GM18502 (cell line): Measurements from ENCODE around the gene SLC22A6.
"Not testable (repeated sequence)": the region's sequence is repeated elsewhere in the genome, so short reads cannot be mapped to it uniquely, and the experiment has no call there.

ENCODE experiments used
- ATAC-seq: cut with Tn5 transposase; IDR thresholded peaks from one replicate; pipeline ENCODE4 v1.9.1; 2021; ENCODE audit warnings: mild to moderate bottlenecking; ENCODE audit not compliant: unreplicated experiment, poor library complexity

SLC22A6 gene

DNA sequence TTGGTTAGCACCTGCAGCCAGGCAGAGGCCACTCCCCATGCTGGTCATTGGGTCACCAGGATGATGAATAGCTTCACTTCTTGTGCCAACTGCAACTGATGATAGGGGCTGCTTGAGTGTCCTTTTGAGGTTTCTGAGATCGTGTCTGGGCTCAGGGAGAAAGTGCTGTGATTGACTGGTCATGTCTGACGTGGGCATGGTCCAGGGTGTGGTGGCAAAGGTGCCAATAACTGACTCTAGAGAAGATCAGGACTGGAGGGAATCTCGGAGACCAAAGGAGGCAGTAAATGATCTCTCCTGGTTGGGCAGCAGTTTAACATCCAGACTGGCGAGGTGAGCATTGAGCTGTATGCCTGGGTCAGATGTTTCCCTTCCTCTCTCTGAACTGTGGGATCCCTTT lies 10.0 kb upstream of the SLC22A6 start:
- ATAC-seq, result no peak

DNA sequence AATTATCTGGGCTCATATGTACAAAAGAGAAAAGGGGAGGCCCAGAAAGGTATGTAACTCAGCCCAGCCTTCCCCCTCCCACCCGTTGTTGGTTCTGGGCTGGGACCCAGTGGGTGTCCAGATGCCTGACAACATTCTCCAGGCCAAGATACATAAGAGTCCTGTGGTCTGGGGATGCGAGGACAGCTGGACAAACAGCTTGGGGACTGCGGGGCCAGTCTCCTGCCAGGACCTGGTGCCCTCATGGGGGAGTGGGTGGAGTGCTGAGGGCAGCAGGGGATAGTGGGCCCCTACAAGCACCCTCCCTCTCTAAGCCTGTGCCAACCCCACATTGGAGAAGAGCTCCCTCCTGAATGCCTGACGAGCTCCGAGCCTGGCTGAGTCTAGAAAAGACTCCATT lies 3.5 kb upstream of the SLC22A6 start:
- ATAC-seq, result no peak

DNA sequence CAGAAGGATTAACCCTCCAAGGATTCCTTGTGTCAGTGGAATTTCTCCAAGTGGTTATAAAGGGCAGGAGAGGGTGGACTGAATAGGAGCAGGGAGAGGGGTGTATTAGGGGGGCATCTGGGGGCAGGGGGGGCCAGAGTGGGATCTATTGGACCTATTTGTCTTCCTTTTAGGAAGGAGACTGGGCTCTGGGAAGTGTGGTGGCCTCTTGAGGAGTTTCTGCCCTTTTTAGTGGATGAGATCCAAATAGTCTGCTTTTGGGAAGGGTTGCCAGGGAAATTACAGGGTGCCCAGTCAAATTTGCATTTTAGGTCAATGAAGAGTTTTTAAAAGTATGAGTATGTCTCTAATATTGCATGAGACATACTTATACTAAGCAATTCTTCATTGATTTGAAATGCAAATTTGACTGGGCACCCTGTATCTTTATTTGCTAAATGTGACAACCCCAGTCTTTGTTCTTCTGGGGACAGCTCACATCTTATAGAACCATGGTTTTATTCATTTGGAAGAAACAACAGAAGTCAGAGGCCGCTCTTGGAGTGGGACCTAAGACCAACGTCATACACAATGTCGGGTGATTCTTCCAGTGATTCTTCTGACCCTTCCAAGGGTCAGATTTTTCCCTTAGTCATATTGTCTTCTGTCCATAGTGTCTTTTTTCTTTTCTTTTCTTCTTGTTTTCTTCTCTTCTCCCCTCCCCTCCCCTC lies 429 bp upstream of the SLC22A6 start:
- ATAC-seq, result no peak

DNA sequence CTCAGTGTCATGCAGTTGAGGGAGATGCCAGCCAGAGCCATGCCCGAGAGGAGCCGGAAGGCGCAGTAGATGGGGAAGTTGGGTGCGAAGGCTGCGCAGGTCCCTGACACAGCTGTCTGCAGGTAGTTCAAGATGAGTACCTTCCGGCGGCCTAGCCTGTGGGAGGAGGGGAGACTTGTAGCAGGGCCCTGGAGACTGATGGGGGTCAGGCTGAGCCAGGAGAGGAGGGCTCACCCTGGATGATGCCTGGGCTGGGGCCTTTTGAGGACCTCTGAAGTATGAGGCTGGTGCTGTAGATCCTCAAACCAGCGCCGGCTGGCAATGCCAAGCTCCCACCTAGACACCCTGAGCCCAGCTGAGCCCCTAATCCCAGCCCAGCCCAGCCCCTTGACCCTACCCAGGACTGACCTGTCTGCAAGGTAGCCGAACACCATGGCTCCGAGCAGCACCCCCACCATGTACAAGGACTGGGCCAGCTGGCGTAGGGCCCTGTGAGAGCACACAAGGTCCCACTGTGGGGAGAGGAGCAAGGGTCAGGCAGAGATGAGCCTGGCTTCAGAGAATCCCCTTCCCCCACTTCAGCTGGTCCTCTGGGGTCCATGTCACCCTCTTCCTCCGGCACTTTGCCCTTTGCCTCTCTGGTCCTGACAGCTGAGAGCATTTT lies 1.1 kb downstream of the SLC22A6 start:
- ATAC-seq, result no peak

DNA sequence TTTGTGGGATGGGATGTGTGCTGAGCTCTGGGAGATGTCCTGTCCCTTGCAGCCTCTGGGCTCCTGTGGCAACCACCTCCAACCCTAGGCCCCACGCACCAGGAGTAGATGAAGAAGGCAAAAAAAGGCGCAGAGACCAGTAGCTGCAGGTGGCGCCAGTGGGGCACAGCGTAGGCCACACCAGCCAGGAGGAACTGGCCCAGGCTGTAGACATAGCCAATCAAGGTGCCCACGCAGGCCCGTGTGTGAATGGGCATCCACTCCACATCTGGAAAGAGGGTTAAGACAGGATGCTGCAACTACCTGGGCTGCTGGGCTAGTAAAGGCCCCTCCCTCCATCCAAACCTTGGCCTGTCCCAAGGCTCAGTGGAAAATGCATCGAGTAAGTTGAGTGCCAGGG lies 3.0 kb downstream of the SLC22A6 start:
- no peak for ATAC-seq

DNA sequence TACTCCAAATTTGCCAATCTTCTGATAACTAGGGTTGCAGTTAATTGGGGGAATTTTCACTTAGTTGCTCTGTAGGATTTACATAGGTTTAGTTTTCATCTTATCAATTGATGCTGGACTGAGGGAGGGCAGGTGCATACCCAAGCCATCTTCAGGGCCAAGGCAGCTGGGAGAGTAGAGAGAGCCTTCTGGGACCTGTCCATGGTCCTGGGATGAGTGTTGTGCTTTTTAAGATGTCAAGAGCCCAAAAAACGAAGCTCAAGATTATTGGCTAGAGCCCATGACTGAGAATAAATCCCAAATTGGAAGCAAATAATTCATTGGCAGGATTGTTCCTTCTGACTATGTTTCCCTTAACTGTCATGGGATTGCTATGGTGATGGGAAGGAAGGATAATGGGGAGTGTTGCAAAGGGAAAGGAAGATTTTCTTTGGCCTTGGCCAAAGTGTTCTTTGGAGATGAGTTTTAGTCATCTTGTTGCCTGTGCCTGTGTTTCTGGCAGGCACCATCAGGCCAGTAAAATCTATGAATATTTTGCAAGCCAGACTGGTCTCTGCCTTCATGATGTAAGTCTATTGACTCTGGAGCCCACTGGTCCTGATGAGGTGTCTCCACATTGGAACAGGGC lies 4.5 kb downstream of the SLC22A6 start:
- no peak for ATAC-seq

DNA sequence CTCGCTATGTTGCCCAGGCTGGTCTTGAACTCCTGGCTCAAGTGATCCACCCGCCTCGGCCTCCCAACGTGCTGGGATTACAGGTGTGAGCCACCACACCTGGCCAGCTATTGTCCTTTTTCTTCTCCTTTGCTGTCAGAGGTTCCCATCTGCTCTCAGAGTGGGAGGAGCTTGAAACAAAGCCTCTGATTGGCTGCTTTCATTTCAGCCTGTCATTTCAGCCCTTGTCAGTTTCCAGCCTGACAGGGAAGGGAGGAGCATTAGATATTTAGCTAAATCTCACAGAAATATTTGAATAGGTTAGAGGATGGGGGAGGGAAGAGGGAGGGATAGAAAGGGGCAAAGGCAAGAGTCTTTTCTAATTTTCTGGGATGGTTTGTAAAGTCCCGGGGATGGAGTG lies 8.7 kb downstream of the SLC22A6 start:
- ATAC-seq, result no peak

DNA sequence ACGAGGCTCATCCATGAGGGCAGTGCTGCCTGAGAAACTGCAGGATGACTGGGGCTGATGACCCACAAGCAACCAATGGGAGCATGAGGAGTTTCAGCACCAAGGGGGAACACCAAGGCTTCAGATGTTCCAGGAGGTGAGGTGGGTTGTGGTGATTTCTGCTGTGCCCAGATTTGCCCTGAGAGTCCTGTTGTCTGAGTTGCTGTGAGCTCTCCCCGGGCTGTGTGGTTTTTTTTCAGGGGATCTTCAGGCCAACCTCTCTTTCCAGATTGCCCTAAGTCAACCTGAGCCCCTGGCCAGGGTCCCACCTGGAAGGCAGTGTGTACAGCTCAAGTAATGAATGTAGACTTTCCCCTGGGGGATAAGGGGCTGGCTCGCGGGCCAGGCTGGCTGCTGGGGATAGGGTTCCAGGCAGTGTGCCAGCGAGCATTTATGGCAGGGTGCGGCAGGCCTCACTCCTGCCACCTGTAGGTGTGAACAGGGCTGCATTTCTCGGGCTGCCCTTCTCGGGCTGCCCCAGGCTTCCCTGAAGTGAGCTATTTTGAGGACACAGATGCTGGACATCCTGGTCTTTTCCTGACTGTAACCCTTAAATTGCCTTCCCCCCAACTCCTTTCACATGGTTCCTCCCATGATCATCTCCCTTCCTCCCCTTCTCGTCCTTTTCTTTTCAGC lies 9.8 kb downstream of the SLC22A6 start:
- ATAC-seq, result no peak

DNA sequence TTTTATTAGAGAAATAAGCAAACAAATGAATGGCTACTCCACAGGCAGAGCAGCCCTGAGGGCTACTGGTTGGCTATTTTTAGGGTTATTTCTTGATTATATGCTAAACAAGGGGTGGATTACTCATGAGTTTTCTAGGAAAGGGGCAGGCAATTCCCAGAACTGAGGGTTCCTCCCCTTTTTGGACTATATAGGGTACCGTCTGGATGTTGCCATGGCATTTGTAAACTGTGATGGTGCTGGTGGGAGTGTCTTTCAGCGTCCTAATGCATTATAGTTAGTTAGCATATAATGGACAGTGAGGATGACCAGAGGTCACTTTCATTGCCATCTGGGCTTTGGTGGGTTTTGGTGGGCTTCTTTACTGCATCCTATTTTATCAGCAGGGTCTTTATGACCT lies 19.2 kb downstream of the SLC22A6 start:
- no peak for ATAC-seq

DNA sequence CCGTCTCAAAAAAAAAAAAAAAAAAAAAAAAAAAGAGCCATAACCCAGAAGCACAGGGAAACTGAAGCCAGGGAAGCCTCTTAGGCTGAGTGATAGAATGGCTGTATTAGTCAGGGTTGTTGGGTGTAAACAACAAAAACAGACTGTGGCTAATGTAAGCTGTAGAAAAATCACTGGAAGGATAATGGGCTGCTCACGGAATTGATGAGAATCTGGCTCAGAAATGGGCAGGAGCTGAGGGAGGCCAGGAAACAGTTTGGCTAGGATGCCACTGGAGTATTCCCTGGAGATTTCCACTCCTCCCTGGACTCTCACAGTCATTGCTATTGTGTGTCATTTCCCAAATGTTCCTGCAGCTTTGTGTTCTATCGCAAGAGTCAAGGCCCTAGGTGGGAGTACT lies 22.4 kb downstream of the SLC22A6 start:
- no peak for ATAC-seq

DNA sequence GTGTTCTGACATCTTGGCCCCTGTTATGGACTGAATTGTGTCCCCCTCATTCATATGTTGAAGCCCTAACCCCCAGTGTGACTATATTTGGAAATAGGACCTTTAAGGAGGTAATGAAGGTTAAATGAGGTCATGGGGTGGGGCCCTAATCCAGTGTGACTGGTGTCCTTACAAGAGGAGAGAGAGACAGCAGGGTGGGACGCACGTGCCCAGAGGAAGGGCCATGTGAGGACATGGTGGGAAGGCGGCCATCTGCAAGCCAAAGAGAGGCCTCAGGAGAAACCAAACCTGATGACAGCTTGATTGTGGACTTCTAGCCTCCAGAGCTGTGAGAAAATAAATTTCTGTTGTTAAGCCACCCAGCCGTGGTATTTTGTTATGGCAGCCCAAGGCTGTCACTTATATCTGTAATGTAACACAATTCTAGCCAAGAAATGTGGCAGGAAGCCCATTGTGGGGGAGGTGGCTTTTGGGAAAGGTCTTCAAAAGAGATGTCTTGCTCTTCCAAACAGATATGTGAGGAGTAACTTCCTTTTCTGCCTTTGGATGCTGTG lies 23.7 kb downstream of the SLC22A6 start:
- ATAC-seq, result no peak

DNA sequence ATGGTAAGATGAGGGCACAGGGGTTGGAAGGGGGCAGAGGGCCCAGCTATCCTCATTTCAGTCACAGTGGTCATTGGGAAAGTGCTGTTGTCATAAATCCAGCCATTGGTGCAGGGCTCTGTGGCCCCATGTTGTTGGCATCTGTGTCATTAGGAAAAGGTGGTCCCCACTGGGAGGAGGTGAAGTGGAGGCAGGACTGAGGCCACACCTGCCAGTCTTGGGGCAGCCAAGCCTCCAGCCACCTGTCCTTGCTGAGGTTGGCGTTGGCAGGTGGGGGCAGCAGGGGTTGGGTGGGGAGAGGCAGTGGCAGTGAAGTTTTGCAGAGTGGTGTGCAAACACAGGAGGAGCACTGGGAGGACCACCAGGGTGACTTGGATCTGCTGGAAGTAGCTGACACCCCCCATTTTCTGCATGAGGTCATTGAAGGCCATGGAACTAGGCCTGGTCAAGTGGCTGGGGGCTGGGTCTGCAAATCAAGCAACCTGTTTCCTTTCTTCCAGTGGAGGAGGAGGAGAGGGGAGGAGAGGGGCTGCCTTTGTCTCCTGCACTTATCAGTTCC lies 25.3 kb downstream of the SLC22A6 start:
- ATAC-seq, result no peak

DNA sequence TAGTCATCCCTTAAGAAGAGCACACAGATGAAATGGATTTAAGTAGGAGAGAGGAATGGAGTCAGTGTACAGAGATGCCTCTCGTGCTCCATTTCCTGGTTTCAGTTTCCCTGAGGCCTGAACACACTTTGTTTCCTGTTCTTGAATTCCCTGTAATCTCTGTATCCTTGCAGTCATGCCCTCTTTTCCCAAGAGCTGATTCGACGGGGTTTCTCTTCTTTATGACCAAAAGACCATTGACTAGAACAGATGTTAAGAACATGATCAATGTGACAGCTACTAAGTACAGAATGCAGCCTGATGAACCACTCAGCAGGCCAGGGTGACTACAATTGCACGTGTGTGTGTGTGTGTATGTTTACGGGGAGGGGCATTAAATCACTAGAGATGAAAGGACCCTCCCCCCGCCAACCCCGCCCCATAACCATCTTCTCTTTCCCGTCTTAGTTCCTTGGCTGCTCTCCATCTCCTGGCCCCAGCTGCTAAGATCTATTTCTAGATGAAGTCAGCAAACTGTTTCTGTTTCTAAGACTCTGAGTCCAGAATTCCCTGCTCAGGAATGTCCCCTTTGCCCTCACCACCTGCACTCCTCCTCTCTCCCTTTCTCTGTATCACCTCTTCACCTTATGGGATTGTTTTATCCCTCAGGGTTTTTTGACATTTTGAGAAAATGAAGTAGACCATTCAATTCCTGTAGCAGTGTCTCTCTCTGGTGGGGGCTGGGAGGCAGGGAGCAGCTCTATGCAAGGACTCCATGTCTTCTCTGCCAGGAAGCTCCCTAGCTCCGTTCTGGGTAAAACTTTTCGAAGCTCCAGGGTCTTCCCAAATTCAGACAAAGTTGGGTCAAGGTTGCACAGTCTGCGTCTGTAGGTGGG lies 26.0 kb downstream of the SLC22A6 start:
- ATAC-seq, result no peak

DNA sequence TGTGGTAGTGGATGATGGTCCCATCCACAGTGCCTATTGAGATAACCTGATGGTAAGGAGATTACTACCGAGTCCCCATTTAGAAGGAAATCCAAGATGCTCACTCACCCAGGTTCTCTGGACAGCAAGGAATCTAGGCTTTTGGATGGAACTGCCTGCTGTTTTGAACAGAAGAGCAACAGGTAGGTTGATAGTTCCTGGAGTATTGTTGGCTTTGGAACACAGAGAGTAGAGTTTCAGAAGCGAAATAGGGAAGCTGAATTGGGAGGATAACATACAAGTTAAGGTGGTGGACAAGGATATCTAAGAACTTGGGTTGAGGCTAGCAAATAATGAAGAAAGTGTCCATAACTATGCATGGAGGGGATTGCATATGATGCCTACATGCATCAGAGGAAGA lies 27.6 kb downstream of the SLC22A6 start:
- no peak for ATAC-seq

DNA sequence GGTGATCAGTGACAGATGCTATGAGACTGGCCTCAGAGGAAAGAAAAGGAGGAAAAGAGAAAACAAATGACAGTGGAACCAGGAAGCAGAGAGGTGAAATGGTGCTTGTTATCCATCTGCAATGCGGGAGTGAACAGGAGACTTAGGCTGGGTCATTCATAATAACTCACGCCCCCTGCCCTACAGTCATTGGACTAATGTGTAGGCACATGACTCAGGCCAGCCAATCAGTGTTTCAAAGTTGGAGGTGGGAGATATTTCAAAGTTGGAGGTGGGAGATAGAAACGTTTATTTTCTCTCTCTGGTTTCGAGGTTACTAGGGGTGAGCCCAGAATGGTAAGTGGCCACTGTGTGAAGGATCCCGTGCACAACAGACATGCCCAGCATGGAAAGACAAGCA lies 30.3 kb downstream of the SLC22A6 start:
- no peak for ATAC-seq

DNA sequence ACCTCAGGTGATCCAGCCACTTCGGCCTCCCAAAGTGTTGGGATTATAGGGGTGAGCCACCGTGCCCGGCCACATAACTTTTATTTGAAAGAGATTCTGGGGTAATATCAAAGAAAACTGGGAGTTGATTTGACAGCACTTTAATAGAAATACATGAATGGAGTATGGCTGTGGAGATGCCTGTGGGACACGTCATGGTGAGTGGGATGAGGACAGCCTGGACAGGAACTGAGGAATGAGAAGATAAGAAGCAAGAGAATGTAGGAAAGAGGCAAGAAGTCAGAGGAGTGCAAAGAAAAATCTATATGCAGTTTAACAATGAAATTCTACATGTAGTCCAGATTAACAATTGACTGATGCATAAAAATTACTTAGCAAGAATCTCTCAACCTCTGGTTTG lies 31.0 kb downstream of the SLC22A6 start:
- no peak for ATAC-seq

DNA sequence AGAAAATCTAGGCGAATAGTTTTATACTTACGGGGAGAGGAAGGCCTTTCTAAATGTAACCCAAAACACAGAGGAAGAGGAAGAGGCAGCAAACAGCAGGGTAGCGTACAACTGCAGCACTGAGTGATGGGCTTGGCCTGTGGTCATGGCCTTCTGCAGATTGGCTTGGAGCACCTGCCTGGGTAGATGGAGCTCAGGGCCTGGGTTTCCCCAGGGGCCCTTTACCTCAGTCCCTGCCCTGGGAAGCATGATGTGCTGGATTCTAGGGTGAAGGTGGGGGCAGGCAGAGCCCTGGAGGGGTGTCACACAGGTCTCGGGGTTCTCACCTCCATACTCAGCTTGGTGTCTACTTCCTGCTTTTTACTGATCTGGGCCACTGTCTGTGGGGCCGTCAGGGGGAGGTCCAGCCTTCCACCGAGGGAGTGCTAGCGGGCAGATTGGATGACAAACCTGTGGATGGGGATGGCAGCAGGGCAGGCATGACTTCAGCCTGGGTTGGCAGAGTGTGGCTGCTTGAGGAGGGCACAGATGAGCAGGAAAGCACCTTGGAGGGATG lies 35.9 kb downstream of the SLC22A6 start:
- ATAC-seq, result no peak

DNA sequence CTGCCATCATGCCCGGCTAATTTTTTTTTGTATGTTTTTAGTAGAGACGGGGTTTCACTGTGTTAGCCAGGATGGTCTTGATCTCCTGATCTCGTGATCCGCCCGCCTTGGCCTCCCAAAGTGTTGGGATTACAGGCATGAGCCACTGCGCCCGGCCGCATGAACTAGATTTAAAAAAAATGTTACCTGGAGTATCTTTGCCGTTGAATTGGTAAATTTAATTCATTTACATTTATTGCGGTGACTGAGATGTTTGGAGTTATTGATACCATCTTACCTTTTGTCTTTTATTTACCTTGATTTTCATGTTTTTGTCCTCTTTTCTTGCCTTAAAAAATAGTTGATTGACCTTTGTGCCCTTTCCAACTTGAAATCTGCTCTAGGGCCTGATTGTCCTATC lies 39.2 kb downstream of the SLC22A6 start:
- ATAC-seq, result not testable (repeated sequence)

DNA sequence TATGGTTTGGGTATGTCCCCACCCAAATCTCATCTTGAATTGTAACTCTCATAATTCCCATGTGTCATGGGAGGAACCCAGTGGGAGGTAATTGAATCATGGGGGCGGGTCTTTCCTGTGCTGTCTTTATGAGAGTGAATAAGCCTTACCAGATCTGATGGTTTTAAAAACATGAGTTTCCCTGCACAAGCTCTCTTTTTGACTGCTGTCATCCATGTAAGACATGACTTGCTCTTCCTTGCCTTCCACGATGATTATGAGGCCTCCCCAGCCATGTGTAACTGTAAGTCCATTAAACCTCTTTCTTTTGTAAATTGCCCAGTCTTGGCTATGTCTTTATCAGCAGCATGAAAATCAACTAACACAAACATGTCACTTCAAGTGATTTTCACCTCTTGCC lies 47.2 kb downstream of the SLC22A6 start:
- ATAC-seq, result not testable (repeated sequence)

DNA sequence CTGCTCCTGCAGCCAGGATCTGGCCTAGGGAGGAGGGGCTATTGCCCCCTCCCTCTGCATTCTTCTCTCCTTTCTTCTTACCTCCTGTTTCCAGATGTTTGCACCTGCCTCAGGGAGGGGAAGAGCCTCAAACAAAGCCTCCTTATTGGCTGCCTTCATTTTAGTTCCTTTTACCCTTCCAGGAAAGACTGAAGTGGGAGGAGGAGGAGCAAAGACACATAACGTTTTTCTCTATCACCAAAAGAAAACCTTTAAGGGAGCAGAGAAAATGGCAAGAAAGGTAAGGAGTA lies 50.3 kb downstream of the SLC22A6 start:
- ATAC-seq, result no peak
